Bronchial epithelial cell (primary cell): ENCODE measurements around the gene STARD13. TPM values are rescaled to one million over a fixed set of nuclear protein-coding genes. Genes with fewer than 3 reads are reported as not detected.

Source experiments
- DNase-seq: peaks from one replicate; pipeline ENCODE4 v3.0.0-alpha.2; 2010; ENCODE audit warnings: low read depth
- FAIRE-seq: peaks from 2 replicates; lab custom pipeline; 2011; peaks lifted over from hg19 to GRCh38; lab: Jason Lieb, UNC
- H3K27me3 ChIP-seq: 2 replicates; pipeline ENCODE4 v1.5.1; 2011; ENCODE audit warnings: low read length; ENCODE audit not compliant: control insufficient read depth, insufficient read depth
- H3K36me3 ChIP-seq: 2 replicates; pipeline ENCODE4 v1.5.1; 2011; ENCODE audit warnings: low read length; ENCODE audit not compliant: control insufficient read depth, insufficient read depth
- H3K4me3 ChIP-seq: 2 replicates; pipeline ENCODE4 v1.5.1; 2011; ENCODE audit warnings: mild to moderate bottlenecking, low read depth, low read length, control low read depth
- total RNA-seq: library from RNA; depleted of rRNA; stranded (reverse); fragments of >200 nt; gene quantifications from 2 replicates; pipeline ENCODE4 v1.2.1, GENCODE V29; 2014
- TF ChIP-seq, protein P1 (sequence below): IDR thresholded peaks from 2 replicates; pipeline ENCODE4 v1.5.1; 2011; ENCODE audit warnings: mild to moderate bottlenecking, moderate library complexity, low read length, control low read depth, inconsistent platforms; ENCODE audit not compliant: insufficient read depth, severe bottlenecking

The STARD13 gene
- total RNA-seq, 1 donor from 2014 or later, result 2.1 TPM

DNA sequence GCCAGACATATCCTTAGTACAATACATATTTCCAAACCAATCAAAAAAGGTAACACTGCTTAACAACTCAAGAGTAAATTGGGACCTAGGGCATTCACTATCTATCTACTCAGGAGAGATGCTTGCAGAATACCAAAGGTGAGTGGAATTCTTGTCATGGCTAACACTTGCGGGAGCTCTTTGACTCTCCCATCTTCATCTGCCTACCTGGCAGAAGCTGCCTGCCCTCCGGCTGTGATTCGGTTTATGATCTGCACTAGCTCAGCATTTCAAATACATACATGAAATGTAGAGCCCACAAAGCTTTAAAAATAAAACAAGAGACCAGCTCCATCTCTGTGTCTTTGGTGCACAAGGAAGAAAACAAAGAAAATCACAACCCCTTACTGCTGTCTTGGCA lies 127.3 kb downstream of the STARD13 start:
- Histone ChIP-seq H3K27me3 (no peaks in the 10 kb centered on the region), H3K4me3 (no peak overlapping the region), H3K36me3 (no peaks in the 10 kb centered on the region)
- TF ChIP-seq, protein P1, sequence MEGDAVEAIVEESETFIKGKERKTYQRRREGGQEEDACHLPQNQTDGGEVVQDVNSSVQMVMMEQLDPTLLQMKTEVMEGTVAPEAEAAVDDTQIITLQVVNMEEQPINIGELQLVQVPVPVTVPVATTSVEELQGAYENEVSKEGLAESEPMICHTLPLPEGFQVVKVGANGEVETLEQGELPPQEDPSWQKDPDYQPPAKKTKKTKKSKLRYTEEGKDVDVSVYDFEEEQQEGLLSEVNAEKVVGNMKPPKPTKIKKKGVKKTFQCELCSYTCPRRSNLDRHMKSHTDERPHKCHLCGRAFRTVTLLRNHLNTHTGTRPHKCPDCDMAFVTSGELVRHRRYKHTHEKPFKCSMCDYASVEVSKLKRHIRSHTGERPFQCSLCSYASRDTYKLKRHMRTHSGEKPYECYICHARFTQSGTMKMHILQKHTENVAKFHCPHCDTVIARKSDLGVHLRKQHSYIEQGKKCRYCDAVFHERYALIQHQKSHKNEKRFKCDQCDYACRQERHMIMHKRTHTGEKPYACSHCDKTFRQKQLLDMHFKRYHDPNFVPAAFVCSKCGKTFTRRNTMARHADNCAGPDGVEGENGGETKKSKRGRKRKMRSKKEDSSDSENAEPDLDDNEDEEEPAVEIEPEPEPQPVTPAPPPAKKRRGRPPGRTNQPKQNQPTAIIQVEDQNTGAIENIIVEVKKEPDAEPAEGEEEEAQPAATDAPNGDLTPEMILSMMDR, result no peak
- no peak for FAIRE-seq
- DNase-seq, result no peak

DNA sequence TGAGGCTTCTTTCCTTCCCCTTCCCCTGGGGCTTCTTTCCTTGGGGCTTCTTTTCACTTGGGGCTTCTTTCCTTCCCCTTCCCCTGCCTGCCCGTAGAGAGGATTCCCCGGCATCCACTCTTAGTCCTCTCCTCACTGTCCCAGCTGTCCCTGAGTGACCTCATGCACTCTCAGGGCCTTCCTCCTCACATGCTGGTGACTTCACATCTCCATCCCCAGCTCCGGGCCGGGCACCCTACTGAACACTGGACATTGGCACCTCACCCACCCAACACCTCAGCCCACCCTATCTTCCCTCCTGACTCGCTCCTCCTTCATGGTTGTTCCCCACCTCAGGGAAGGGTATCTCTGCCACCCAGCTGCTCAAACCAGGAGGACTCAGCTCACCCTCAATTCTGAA lies 130.6 kb downstream of the STARD13 start:
- no peak for DNase-seq
- Histone ChIP-seq H3K4me3 (no peak overlapping the region), H3K27me3 (no peaks in the 10 kb centered on the region), H3K36me3 (no peaks in the 10 kb centered on the region)
- no peak for FAIRE-seq
- TF ChIP-seq, protein P1, result no peak

DNA sequence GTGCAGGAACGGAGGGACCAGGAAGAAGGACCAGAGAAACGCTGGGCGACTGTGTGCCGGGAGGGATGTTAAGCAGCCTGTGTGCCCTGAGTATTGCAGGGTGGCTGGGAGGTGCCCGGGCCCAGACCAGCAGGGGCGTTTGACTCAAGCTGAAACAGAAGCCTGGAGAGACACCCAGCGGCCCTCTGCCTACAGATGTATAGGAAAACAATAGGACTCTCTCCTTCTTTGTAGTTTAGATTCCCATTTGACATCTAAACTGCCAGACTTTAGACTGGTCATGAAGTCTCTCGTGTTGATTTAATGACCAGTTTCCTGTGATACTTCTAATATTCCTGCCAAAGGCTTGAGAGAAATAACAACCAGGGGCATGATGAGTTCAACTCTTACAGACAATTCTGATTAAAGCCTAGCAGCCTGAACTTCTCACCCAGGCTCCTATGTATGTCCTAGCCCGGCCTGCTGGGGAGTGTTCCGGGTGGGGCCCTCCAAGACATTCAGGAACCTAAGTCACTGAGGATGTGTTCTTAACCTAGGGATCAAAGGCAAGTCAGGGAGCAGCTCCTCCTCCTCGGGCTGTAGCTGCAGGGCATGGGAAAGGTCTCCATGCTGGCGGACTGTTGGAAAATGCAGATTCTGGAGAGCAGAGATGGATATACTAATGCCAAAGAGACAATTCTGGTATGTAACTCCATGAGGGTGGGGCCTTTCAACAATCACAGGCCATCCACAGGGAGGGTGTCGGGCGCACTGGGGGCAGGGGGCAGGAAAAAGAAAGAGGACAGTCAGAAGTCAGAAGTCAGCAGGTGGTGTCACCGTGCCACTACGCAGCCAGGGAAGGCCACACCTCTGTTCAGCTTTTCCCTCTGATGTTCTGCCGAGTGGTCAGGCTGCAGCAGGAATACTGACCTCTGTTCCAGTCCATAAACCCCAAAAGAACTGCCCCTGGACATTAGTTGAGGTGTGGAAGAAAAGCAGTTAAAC lies 131.8 kb downstream of the STARD13 start:
- TF ChIP-seq, protein P1, result no peak
- Histone ChIP-seq H3K36me3 (no peaks in the 10 kb centered on the region), H3K4me3 (no peak overlapping the region), H3K27me3 (no peaks in the 10 kb centered on the region)
- FAIRE-seq (no peak), DNase-seq (peak; percentile 15)

DNA sequence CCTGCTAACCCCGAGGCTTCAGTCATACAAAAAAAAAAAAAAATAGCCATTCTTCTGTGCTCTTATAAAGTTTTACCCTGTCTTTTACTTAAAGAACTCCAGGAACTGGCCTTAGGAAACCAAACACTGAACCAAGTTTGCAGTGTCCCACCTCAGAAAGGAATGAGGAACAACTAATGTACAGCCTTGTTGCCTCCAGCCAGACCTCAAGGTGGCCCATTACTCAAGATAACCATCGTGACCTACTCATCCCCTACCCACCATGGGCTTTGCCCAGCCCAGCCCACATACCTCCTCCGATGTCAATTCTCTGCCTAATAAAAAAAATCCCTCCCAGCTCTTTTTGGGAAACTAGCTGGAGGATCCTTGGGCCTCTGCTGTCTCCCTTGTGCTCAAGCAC lies 133.2 kb downstream of the STARD13 start:
- no peaks in the 10 kb centered on the region for H3K27me3 ChIP-seq
- H3K4me3 ChIP-seq, result no peak overlapping the region
- H3K36me3 ChIP-seq, result no peaks in the 10 kb centered on the region
- DNase-seq (no peak), FAIRE-seq (no peak)
- TF ChIP-seq, protein P1, result no peak

DNA sequence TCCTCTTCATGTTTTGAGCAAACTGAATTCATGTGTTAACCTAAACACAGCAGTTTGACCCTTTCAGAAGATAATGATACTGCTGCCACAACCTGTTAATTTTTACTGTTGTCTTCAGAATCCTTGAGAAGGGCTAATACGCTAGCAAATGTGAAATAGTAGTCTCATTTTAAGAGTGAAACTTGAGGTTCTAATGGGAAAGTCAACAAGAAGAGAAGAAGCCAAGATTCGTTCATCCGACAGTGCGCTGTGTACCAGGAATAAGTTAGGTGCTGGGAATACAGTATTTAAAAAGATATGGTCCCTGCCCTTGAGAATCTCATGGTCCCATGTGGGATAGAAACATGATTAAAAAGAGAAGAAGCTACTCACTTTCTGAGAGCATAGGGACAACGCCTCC lies 134.9 kb downstream of the STARD13 start:
- no peak for DNase-seq
- Histone ChIP-seq H3K36me3 (no peaks in the 10 kb centered on the region), H3K27me3 (no peaks in the 10 kb centered on the region), H3K4me3 (no peak overlapping the region)
- no peak for FAIRE-seq
- TF ChIP-seq, protein P1, result no peak
